HG03097 (cell line): ENCODE measurements around the gene SCN11A.

ENCODE experiments used
- ATAC-seq: cut with Tn5 transposase; IDR thresholded peaks from one replicate; pipeline ENCODE4 v1.9.1; 2021; ENCODE audit not compliant: unreplicated experiment, low FRiP score

Gene SCN11A

GRCh38 chr3:39051649-39052561, at the start of gene SCN11A, which contains the start of gene WDR48:
SCN11A (minus strand) TSS chr3:39051944; CDS start chr3:38950362, 101,582 bp downstream.
WDR48 (plus strand) TSS chr3:39052016; CDS start chr3:39052026, 10 bp downstream.
- ATAC-seq = peak; percentile 95

- ATAC-seq = no peak
Observed at GRCh38 chr3:39101022-39101689, 49.4 kb upstream of the SCN11A start.

- ATAC-seq = no peak
Observed at GRCh38 chr3:39100500-39100886, 48.7 kb upstream of the SCN11A start.

- ATAC-seq = no peak
Observed at GRCh38 chr3:39099738-39100499, 48.2 kb upstream of the SCN11A start.

GRCh38 chr3:39099242-39099641, 47.5 kb upstream of the SCN11A start:
- no peak for ATAC-seq

DNA sequence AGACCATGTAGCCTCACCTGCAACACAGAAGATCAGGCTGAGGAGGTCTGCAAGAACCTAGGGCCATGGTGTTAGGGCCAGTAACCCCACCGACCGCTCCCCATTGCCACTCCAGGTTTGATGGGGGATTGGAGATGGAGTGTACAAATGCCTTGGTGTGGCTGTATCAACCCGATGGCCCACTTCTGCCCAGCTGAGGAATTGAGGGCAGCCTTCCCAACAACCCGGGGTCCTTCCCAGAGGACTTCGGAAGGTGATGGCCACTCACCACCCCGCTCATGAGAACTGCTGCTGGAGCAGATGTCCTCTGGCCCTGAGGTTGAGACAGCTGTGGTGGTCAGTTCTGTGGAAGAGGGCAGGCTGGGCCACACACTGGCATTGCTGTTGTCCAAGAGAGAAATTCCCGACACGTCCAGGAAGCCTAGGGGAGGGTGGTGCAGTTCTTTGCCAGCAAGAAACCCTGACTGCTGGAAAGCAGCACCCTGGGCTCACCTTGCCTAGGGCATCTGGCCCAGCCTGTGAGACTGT, 46.8 kb upstream of the SCN11A start:
- ATAC-seq = no peak

GRCh38 chr3:39097716-39098472, 46.1 kb upstream of the SCN11A start:
- no peak for ATAC-seq

DNA sequence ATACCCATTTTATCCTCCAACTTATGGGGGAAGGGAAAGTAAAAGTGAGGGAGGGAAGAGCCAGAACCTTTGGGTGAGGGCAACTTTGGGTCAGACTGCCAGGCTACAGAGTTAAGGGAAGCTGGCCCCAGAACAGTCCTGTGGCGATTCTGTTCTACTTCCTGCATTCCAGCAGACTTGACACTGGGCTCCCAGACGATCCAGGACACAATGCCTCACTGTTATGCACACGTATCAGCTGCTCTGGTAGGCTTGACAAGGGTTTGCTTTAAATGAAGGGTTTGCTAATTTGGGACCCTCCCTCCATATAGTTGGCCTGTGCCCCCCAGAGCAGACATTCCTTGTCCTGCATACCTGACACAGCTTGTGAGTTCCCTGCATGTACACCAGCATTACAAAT, 45.0 kb upstream of the SCN11A start:
- ATAC-seq = no peak

GRCh38 chr3:39095778-39096177, 44.0 kb upstream of the SCN11A start:
- no peak for ATAC-seq

DNA sequence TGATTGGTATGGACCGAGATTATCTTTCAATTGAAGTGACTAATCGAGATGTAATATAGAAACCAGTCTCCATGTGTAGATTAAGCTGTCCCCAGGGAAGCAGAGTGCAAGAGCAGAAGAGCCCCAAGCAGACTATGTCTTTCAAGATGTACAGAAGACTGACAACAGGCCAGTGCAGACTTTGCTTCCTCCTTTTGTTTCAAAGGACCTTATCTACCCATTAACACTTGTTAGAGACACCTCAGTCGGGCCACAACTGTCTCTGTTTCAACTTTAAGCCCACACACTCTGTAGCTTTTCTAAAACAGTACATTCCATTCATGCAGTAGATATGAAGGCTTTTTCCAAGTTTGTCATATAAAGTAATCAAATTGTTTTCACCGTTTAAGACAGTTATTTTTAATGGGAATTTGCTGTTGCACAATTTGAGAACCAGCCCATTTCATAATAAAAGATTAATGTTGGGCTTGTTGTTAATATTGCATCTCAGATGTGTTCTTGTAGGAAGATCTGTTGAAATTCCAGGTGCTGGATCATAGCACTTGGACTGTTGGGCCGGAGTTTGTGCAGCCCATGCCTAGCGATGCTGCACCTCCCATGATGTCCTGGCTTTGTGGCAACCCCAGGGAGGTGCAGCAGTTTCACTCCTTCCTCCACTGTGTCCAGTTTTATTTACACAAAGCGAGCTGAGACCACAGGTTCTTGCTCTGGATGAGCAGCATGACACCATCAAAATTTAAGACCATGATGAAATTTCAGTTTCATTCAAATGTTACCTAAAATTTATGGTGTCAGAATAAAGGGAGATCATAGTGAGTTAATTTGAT, 43.3 kb upstream of the SCN11A start:
- ATAC-seq = no peak

GRCh38 chr3:39090922-39091321, 39.2 kb upstream of the SCN11A start:
- ATAC-seq = no peak

GRCh38 chr3:39088889-39089288, 37.1 kb upstream of the SCN11A start:
- ATAC-seq = no peak

DNA sequence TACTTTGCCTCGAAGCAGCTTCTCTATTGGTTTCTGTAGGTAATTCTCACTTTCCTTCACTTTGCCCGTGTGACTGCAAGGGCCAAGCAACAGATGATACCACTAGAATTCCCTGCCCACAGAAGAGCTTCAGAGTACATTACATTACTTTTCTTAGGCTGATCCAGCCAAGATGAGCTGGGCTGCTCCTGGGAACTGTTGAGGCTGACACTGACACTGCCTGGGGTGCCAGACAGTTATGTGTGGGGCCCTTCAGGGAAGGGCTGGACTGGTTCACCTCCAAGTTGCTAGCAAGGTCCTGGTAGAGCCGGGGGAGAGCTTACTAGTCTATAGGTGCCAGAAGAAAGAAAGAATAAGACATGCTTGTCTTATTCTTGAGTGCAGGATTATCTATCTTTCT, 36.7 kb upstream of the SCN11A start:
- no peak for ATAC-seq

DNA sequence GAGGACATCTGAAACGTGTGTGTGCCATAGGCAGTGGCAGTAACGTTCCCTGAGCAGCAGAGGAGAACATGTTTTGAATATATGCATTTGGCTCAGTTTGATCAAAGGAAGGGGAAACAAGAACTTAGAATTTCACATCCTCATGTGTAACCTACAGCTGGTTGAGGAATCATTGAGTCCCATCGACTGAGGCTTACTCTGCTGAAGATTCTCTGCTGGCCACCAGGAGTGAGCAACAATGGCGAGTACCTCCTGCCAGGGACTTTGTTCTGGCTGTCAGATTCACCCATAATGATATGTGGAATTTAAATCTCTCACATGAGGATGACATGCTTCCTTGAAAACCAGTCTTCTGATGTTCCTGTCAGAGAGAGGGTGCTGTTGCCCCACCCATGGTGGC, 34.4 kb upstream of the SCN11A start:
- no peak for ATAC-seq

DNA sequence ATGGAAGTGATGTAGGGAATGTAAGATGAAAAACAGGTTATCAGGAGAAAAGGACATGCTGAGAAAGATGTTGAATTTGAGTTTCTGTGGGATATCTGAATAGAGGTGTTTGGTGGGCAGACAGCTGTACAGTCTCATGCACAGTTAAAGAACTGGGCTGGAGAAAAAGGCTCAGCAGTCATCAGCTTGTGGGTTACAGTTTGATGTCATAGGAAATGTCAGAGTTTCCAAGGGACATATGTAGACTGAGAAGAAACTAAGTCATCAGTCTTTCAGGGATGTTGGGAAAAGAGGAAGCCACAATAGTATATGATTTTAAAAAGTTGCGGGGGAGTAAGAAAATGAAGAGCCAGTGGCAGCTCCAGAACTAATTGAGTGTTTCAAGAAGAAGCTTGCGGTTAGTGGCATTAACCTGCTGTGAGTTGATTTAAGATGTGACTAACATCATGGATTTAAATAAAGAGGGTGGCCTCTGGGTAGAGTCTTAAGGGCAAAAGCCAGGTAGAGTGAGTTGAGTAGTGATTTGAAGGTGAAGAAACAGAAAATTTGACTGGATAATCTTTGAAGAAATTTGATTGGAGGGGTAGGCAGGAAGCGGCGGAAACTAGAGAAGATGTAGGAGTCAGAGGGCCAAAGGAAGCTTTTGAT, 31.0 kb upstream of the SCN11A start:
- no peak for ATAC-seq

DNA sequence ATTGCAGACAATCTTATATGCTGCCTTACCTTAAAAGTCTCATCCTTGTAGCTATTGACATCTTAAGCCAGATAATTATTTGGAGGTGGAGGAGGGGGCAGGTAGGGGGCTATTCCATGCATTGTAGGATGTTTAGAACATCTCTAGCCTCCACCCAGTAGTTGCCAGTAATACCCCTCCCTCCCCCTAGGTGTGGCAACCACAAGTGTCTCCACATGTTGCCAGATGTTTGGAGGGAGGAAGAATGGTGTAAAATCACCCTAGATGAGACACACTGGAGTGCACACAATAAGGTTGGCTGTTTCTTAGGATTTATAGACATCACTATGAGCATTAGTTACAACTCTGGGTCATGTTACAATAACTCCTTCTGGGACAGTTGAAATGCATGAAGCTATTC, 28.3 kb upstream of the SCN11A start:
- ATAC-seq = no peak

DNA sequence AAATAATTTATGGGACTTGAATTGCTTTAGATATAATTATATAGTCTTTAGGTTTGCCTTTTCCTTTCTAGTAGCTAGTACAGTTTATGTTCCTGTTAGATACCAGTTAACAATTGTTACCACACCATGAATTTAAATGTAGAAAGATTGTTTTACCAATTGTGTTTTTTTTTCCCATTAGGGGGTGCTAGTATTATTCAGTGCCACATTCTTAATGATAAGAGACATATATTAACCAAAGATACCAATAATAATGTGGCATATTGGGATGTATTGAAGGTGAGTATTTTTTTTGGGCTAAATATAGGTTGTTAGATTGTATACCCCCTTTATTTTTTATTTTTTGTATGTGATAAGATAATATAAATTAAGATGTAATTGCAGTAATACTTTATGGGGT, 27.8 kb upstream of the SCN11A start:
- no peak for ATAC-seq

- ATAC-seq = no peak
Observed at GRCh38 chr3:39075910-39076309, 24.2 kb upstream of the SCN11A start.

DNA sequence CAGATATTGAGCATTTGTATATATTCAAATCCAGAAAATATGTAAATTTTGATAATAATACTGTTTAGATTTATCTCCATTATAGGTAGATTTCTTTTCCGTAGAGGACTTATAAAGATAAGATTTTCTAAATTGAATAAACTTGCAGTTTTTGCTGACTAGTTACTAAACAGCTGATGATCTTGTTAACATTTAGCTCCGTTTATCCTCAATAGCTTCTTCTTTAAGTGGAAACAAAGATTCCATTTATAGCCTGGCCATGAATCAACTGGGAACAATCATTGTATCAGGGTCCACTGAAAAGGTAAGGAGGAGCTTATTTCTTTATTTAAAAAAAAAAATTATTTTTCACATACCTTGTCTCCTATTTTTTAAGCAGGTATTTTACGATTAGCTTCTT, 16.8 kb upstream of the SCN11A start:
- no peak for ATAC-seq
